HPDE6-E6E7 (cell line): ENCODE results near the gene ZNF827.

Source experiments
- DNase-seq: peaks from one replicate; pipeline ENCODE4 v3.0.0; 2011; ENCODE audit warnings: missing footprints; ENCODE audit errors: extremely low spot score

The ZNF827 gene

DNA sequence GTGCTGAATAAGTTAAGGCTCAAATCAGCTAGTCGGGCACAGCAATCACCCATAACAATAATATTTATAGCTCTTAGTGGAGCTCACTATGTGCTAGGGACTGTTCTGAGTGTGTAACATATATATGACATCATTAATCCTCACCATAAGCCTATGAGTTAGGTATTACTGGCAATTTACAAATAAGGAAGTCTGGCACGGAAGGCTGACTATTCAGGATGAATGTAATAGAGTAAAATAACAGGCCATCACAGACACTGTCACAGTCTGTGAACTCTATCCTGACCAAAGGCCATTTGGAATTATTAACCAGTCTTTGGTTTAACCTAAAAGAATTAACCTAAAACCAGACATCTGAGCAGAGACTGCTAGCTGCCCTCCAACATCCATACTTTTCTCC is 139.4 kb downstream of the ZNF827 start:
- DNase-seq = no peak

DNA sequence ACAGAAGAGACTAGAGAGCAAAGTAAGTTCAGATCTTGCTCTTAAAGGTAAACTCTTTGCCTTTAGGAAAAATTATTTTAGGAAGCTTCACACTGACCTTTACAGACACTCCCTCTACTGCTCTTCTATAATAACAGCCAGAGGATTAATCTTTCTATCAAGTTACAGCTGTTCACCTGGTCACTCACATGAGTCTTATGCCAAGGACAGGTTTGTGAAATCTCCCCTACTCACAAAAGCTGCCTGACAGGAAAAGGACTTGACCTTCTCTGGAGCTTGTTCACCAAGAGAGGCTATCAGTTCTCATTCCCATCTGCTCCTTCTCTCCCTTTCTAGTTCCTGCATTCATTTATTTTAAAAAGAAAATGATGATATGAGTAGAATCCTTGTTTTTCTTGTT is 141.3 kb downstream of the ZNF827 start:
- no peak for DNase-seq

- no peak for DNase-seq
These were observed 142.3 kb downstream of the ZNF827 start for GRCh38 chr4:145796346-145796745.

DNA sequence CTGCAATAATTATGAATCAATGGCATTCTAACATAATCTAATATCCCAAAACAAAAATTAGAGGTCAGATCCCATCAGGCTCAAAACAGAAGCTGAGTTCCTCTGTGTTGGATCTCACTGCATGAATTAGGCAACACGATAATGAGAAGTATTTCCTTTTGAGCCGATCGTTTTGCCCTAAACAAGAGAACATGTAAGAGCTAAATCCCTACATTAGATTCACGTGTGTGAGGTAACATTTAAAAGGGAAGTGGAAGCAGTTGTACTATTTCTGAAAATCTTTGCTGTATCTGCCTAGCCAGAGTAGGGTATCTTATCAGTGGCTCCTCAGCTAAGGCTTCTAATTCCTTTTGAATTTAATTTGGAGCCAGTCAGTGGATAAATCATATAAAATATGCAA is 143.1 kb downstream of the ZNF827 start:
- no peak for DNase-seq

DNA sequence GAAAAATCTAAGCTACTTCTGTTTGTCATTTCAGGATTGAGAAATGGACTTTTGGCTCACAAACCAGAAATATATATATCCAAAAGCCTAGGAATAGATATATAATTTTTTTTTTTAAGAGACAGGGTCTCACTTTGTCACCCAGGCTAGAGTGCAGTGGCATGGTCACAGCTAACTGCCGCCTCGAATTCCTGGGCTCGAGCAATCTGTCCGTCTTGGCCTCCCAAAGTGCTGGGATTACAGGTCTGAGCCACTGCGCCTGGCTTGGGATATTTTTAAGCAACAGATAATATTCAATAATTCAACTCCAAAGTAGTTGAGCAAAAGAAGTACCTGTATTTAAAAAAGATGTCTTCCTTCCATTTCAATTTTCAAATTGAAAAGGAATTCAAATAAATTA is 146.2 kb downstream of the ZNF827 start:
- no peak for DNase-seq

DNA sequence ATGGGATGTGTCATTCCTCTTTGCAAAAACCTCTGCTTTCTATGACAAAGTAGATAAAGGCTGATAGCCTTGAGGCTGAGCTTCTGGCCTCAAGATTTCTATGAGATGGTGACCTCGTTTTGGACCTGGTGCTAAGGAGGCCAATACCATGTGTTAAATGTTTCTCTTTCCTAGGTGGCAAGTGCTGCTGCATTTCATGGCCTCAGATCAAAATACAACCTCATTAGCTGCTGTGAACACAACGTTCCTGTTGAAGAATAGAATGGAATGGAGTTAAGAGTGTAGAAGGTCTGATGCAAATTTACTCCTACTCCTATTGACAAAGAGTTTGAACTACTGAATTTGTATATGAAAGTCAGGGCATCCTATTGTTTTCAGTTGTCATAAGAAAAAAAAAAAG is 146.6 kb downstream of the ZNF827 start:
- DNase-seq = no peak

DNA sequence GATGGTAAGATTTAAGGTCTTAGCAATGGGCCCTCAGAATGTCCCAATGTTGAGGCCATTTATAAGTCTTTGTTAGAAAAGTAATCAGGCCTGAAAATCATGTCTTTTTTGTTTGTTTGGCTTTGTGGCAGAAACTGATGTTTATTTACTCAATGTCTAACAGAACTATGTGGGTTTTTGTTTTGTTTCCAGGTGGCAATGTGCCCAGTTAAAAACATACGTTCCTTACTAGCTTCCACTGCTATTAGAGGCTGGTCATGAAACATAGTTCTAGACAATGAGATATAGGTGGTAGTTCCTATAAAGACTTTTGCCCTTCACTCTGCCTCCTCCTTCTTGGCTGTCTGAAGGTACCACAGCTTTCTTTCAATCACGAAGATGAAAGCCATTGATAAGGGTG is 149.9 kb downstream of the ZNF827 start:
- no peak for DNase-seq

DNA sequence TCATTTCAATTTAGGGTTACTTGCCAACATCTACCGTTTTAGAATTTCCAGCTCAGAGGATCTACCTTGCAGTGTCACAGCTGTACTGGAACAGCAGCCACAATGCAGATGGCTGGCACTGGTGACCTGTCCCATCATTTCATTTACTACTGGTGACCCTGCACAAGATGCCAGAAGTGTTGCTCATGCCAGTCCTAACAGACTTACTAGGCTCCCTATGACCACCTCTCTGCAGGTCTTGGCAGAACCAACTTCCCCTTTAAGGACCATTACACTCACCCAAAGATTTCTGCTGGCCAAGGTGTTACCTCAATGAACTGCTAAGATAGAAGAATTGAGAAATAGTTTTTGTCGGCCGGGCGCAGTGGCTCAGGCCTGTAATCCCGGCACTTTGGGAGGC is 151.8 kb downstream of the ZNF827 start:
- DNase-seq = no peak

DNA sequence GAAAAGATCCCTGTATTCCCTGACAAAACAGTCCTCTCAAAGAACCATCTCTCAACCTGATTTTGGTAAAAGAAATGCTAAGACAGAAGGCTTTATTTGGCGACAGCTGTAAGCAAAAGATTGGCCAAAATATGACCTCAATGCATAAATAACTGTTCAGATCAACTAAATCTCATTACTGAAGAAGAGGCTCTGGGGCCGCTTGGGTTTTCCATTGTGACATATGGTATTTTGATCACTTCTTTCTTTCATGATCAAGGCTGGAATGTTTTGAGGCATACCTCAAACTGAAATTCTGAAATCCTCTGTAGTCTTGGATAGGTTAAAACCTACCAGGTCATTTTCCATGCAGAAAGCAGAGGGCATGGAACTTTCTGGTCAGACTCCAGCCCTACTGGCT is 152.4 kb downstream of the ZNF827 start:
- DNase-seq = no peak

- no peak for DNase-seq
These were observed 153.1 kb downstream of the ZNF827 start for GRCh38 chr4:145785391-145786008.

GRCh38 chr4:145784036-145784435 is 154.6 kb downstream of the ZNF827 start:
- no peak for DNase-seq

DNA sequence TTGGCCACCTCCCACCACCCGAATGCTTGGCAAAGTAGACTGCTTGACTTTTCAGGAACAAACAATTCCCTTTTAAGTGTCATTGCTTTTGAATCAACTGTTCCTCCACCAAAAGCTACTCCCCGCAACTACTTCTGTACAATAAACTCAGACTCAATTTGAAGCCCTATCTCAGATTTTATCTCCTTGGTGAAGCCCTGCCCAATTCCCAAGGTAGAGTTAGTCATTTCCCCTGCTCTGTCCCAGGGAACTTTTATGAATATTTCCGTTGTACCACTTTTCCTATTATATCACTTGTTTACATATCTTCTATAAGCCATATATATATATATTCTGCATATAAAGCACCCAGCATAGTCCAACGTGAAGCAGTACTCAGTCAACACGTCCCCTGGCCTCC is 155.9 kb downstream of the ZNF827 start:
- no peak for DNase-seq

DNA sequence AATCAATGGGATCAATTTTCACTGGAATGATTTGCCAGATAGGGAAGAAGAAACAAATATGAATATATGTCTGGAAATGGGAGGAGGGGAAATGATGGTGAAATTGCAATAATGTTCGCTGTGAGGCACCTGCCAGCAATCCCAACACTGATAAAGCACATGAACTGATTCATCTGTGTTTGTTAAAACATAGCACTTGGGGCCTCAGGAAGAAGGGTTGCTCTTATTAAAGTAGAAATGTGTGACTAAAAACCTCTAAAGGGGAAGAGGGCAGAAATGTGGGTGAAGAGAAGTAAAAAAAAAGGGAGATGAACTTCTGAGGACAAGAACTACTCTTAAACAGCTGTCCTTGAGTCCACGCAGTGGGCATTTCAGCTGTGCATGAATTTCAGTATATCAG is 157.3 kb downstream of the ZNF827 start:
- no peak for DNase-seq

DNA sequence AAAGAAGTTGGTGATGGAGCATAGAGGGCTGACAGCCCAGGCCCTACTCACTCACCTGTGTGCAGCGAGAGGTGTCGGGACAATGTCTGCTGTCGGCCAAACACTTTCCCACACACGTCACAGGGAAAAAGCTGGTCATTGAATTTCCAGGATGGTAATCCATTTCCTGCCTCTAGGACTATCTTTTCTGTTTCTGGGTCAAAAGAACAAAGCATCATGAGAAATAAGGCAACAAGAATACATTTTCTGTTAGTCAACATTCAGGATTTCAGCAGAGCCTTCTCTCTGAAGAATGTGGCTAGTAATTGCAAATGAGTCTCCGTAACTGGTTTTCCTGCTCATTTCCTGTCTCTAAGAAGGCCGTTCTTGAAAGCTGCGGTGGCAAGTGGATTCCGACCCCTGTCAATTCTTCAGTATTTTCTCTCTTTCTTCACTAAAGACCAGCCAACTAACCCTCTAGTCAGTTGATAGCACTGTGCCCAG is 159.3 kb downstream of the ZNF827 start:
- no peak for DNase-seq

GRCh38 chr4:145776208-145776607 is 162.4 kb downstream of the ZNF827 start:
- no peak for DNase-seq

- no peak for DNase-seq
These were observed 163.2 kb downstream of the ZNF827 start for GRCh38 chr4:145775406-145775805.

DNA sequence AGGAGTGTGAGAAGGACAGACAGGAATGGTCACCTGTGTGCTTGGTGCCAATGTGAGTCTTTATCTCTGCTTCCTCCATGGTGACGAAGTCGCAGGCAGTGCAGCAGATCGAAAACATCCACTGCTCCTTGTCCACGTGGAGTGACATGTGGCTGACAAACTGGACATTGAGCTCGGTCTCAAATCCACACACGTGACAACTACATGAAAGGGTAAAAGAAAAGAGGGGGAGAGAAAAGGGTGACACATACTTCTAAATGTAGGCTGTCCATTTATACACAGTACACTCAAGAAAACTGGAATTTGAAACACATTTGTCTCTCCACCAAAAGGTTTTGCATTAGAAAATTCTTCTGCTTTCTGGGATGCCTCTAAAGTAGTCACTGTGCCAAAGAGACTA is 164.2 kb downstream of the ZNF827 start:
- no peak for DNase-seq

GRCh38 chr4:145773581-145774234 is 164.9 kb downstream of the ZNF827 start:
- no peak for DNase-seq

DNA sequence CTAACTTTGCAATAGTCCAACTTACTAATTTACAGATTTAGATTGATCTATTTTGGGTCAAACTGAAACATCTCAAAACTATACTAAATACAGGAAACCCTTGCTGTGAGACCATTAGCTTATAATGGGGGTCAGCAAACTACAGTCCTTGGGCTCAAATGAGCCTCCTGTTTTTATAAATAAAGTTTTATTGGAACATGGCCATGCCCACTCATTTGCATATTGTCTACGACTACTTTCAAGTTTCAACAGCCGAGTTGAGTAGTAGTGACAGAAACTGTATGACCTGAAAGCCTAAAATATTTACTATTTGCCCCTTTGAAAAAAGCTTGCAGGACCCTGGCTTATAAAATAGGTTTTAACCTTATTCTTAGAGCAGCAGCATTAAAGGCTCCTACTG is 166.3 kb downstream of the ZNF827 start:
- DNase-seq = no peak

GRCh38 chr4:145770124-145770523 is 168.5 kb downstream of the ZNF827 start:
- no peak for DNase-seq

DNA sequence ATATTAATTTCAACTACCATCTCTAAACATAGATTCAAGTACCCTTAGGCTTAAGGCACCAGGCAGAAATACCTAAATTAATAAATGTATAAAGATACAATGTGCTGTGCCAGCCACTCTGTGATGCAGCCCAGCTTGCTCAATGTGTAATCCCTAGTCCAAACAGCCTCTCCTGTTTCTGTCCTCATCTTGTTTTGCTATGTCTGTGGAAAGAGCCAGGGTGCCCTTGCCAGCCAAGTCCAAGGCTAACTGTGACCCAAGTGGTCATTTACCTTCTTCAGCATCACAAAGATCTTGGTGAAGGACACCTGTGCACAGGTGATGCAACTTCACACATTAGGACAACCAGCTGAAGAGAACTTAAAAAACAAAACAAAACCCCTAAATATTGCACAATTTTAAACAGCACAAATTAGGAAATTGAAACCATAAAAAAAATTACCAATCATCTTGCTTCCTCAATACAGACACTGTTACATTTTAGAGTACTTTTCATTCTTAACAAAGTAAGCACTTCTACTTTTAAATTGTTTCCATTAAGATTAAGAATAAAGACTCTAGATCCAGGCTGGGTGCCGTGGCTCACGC is 169.1 kb downstream of the ZNF827 start:
- DNase-seq = no peak

DNA sequence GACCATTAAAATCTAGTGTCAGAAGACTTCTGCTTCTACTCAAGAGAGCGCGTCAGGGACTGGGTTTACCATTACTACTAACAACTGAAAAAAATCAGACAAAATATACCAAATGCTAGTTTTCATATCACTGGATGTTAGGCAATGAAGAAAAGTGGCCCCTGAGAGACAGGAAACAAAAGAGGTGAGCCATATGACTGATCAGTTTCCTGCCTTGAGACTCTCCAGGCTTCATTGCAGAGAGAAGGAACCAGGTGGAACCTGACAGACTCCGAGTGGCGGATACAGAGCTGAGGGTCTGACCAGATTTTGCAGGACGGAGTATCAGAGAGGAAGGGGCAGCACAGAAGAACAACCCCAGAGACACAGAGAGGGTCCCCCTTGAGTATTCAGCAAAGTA is 172.3 kb downstream of the ZNF827 start:
- DNase-seq = no peak

DNA sequence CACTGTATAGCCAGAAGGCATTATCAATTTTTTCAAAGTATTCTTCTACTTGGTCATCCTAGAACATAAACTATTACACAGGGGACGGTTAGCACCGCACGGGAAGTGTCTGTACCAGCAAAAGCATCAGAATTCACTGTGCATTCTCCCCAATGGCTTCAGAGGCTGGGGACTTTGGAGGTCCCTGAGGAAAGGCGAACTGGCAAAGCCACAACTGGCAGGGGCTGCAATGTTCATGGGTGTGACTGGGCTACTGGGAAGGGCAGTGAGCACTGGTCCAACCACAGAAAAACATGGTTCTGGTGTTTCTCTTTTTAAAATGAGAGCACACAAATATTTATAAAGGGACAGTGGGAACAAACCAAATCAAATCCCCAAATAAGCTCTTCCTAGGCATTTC is 175.2 kb downstream of the ZNF827 start:
- no peak for DNase-seq
